ENCODE data around the gene NQO2. TPM values are rescaled to one million over a fixed set of nuclear protein-coding genes. Genes with fewer than 3 reads are reported as not detected.
A peak's percentile ranks its signal among the peaks of the same experiment; 100 is the strongest.

NQO2 gene
- total RNA-seq, 1 experiment from 2014 or later: 105 TPM

DNA sequence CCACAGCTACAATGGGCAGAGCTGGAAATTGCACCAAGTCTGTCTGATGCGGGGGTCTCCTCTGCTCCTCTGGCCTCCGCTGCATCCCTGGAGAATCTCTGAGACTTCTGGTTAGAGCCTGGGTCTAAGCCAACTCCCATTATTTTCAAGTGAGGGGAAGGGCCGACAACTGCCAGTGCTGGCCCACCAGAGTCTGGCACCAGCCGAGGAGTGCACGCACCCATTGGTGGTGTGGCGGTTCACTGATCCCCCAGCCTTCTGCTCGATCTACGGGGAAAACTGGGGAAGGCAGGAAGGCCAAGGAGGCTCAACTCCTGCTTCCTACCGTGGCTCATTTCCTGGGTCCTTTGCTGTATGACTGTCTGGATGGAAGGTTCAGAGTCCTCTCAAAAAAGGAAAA is 6.2 kb downstream of the NQO2 start:
- WGBS (ENCODE audit: extremely low coverage, insufficient read length, low lambda C conversion rate): no CpG with 5 or more reads among the region's 9 CpGs
- no peak overlapping the region for H3K56ac ChIP-seq (ENCODE audit: insufficient read length, low read depth, low read length)

More for the DNA sequence above, 6.2 kb downstream of the NQO2 start:
- no peaks in the 10 kb centered on the region; the same call in 1 of the 2 replicates for H3K27me3 Mint-ChIP-seq (ENCODE audit: low read depth)
- Histone ChIP-seq H3K4me2 (ENCODE audit: insufficient read depth, insufficient read length, low read length) (no peak overlapping the region), H2BK120ac (ENCODE audit: low read depth, low read length, poor library complexity, severe bottlenecking) (no peak overlapping the region), H2BK12ac (ENCODE audit: insufficient read length, low read depth, low read length) (no peak overlapping the region), H4K5ac (ENCODE audit: insufficient read length, low read depth, low read length) (no peak overlapping the region), H3K9me3 (ENCODE audit: control insufficient read depth, low read depth, low read length) (peaks cover 10% of the 10 kb centered on the region), H4K8ac (replicated peaks; ENCODE audit: insufficient read length, low read depth, low read length) (no peak overlapping the region), H3K27ac (ENCODE audit: insufficient read length, low read depth, low read length) (no peak overlapping the region), H3K27me3 (ENCODE audit: insufficient read depth, low read length) (no peaks in the 10 kb centered on the region), H2AFZ (ENCODE audit: low read length) (no peak overlapping the region), H3K9ac (ENCODE audit: extremely low read depth, insufficient read length, low read length) (no peak overlapping the region), H4K91ac (ENCODE audit: insufficient read length, low read depth, low read length) (no peak overlapping the region), H2AK5ac (ENCODE audit: insufficient read length, low read length) (no peak overlapping the region), H3K23ac (ENCODE audit: insufficient read length, low read depth, low read length) (no peak overlapping the region), H2BK15ac (ENCODE audit: low read depth, low read length) (no peak overlapping the region), H3T11ph (ENCODE audit: low read length) (no peak overlapping the region), H4K20me1 (ENCODE audit: control insufficient read depth, insufficient read depth, insufficient read length) (no peaks in the 10 kb centered on the region), H3K14ac (ENCODE audit: insufficient read depth, low read length) (no peak overlapping the region), H3K23me2 (ENCODE audit: insufficient read length, low read depth, low read length, poor library complexity, severe bottlenecking) (no peaks in the 10 kb centered on the region), H3K4me1 (ENCODE audit: insufficient read depth, low read length) (peaks cover 2% of the 10 kb centered on the region; the same call in 1 of the 2 replicates), H3K18ac (ENCODE audit: insufficient read length, low read depth, low read length) (no peak overlapping the region), H2BK5ac (ENCODE audit: insufficient read length, low read length) (no peak overlapping the region), H3K79me2 (ENCODE audit: insufficient read depth, low read length) (peaks cover 1% of the 10 kb centered on the region; the same call in 1 of the 2 replicates), H3K79me1 (ENCODE audit: insufficient read depth, low read depth, low read length, poor library complexity, severe bottlenecking) (peaks cover 5% of the 10 kb centered on the region), H2BK20ac (ENCODE audit: low read depth, low read length, poor library complexity, severe bottlenecking) (no peak overlapping the region), H3K4ac (ENCODE audit: low read depth, low read length) (no peak overlapping the region)
- H3K9me3 Mint-ChIP-seq: peaks cover 14 to 16% of the 10 kb centered on the region in 2 experiments
- peaks cover 64 to 74% (median 73%) of the 10 kb centered on the region in 3 experiments for H3K36me3 Mint-ChIP-seq (ENCODE audit: insufficient read depth in 1 of 3, low read depth in 3 of 3)
- peaks cover 59 to 71% of the 10 kb centered on the region in 2 experiments for H3K4me1 Mint-ChIP-seq
- H3K4me3 Mint-ChIP-seq: no peak overlapping the region
- no peak for DNase-seq
- H3K27ac Mint-ChIP-seq: peak overlapping the region; percentile 24 to 71 (median 41); a peak in 4 of 7 replicates
- no peak for TF ChIP-seq CTCF (conservative IDR thresholded peaks at IDR 0.05)

Data from H9 (cell line).